Ovary (tissue), 9 donors: ENCODE measurements around the gene DNAJB8. TPM values are rescaled to one million over a fixed set of nuclear protein-coding genes. Genes with fewer than 3 reads are reported as not detected.

Experiments
- DNase-seq, 5 donors: peaks; one replicate each; pipeline ENCODE4 v3.0.0-alpha.2; 2019 to 2020
- H3K27ac ChIP-seq, 2 donors: fragments of 200-600 bp; one replicate each; pipeline versions ENCODE4 v1.5.1 to v1.8.0; 2019 to 2022
- H3K27me3 ChIP-seq: fragments of 200-600 bp; one replicate; pipeline ENCODE4 v1.8.0; 2022
- H3K36me3 ChIP-seq: fragments of 200-600 bp; sonication (generic); one replicate; pipeline ENCODE4 v1.5.1; 2019
- H3K4me1 ChIP-seq: one replicate; pipeline ENCODE4 v1.8.1; 2013; ENCODE audit warnings: mild to moderate bottlenecking, moderate library complexity; ENCODE audit not compliant: insufficient read depth
- H3K4me3 ChIP-seq: fragments of 200-600 bp; sonication (generic); one replicate; pipeline ENCODE4 v1.5.1; 2017
- H3K9me3 ChIP-seq, 2 donors: fragments of 200-600 bp in 1 of 2; sonication (generic) in 1 of 2; one replicate each; pipeline versions ENCODE4 v1.5.1 to v1.8.1; 2013 to 2019; ENCODE audit warnings: mild to moderate bottlenecking in 1 of 2, moderate library complexity in 1 of 2
- EP300 ChIP-seq: sonication (generic); formaldehyde crosslinking; IDR thresholded peaks from one replicate; pipeline ENCODE4 v1.6.1; 2017; ENCODE audit warnings: antibody characterized with exemption
- POLR2A ChIP-seq: fragments of 450-650 bp; IDR thresholded peaks from one replicate; pipeline ENCODE4 v1.6.1; 2017; ENCODE audit warnings: antibody characterized with exemption, mild to moderate bottlenecking, moderate library complexity
- WGBS, 3 donors: extraction: QIAGEN DNeasy Blood & Tissue Kit in 1 of 3; methylation state at CpG; one replicate each; pipeline versions ENCODE4 v1.1.5 to v1.1.7; 2013 to 2017; 5-methylcytosine and 5-hydroxymethylcytosine counted together
- intact Hi-C, 4 donors: fragments of 100-400 bp; cut with DNase I; formaldehyde crosslinking; loops; one replicate each; pipeline versions ENCODE4 v1.11.0 to v1.15.1; 2022 to 2023
- polyA plus RNA-seq, 2 donors: library from polyadenylated mRNA; stranded (reverse); fragments of 200-250 nt in 1 of 2; fragments of 350-450 nt in 1 of 2; fragmentation: Illumina TruSeq in 1 of 2; extraction: RNeasy Lipid Tissue Mini Kit (QIAGEN cat#74804) in 1 of 2; gene quantifications; one replicate each; pipeline ENCODE4 v1.2.3, GENCODE V29; 2013 to 2014
- total RNA-seq, 7 donors: library from RNA; depleted of rRNA in 2 of 7; stranded (reverse); fragments of >200 nt in 2 of 7; fragmentation: NEBNext Ultra II Directional in 3 of 7; extraction: Animal tissue kit (Norgen Biotek cat#: 25700) in 3 of 7; gene quantifications; one replicate each; pipeline versions ENCODE4 v1.1.0 to v1.2.4, GENCODE V29; 2016 to 2023
- TF ChIP-seq, protein P1 (sequence below), 3 donors: fragments of 450-650 bp in 2 of 3; fragments of 200-600 bp in 1 of 3; IDR thresholded peaks; one replicate each; pipeline versions ENCODE4 v1.5.1 to v1.8.0; 2016 to 2022; ENCODE audit warnings: antibody characterized with exemption in 3 of 3, mild to moderate bottlenecking in 1 of 3
- donor health status: DM: no; HTN: no; CAD: no; lungs with moderate emphysema.
- donor health status: DM: no; HTN: no; CAD: no.
- donor health status: Bipolar disorder and iron deficiency.
- donor health status: DM: yes; HTN: yes; CAD: no.
- donor health status: DM: no; HTN: no; CAD: no.
- donor health status: DM: yes; HTN: yes; CAD: no.

The DNAJB8 gene
- total and polyA plus RNA-seq, 9 donors, result not detected

GRCh38 chr3:128446821-128447220, 19.9 kb downstream of the DNAJB8 start:
- WGBS, 3 donors, result 85 to 92% (median 89%) methylated on average over 1 of the region's 1 CpG
- intact Hi-C loops, result loop anchor here in 1 of 4 donors (5.0 kb wide), 1 partner anchor 140 kb away; no protein-coding TSS in a partner anchor
- Histone ChIP-seq H3K4me3 (no peak overlapping the region), H3K27me3 (no peaks in the 10 kb centered on the region), H3K27ac (no peak overlapping the region), H3K36me3 (no peaks in the 10 kb centered on the region), H3K4me1 (no peaks in the 10 kb centered on the region), H3K9me3 (no peaks in the 10 kb centered on the region)
- no peak for TF ChIP-seq EP300
- no peak for TF ChIP-seq POLR2A
- TF ChIP-seq, protein P1, sequence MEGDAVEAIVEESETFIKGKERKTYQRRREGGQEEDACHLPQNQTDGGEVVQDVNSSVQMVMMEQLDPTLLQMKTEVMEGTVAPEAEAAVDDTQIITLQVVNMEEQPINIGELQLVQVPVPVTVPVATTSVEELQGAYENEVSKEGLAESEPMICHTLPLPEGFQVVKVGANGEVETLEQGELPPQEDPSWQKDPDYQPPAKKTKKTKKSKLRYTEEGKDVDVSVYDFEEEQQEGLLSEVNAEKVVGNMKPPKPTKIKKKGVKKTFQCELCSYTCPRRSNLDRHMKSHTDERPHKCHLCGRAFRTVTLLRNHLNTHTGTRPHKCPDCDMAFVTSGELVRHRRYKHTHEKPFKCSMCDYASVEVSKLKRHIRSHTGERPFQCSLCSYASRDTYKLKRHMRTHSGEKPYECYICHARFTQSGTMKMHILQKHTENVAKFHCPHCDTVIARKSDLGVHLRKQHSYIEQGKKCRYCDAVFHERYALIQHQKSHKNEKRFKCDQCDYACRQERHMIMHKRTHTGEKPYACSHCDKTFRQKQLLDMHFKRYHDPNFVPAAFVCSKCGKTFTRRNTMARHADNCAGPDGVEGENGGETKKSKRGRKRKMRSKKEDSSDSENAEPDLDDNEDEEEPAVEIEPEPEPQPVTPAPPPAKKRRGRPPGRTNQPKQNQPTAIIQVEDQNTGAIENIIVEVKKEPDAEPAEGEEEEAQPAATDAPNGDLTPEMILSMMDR (IDR thresholded peaks at IDR 0.05), result no peak
- DNase-seq, result no peak

DNA sequence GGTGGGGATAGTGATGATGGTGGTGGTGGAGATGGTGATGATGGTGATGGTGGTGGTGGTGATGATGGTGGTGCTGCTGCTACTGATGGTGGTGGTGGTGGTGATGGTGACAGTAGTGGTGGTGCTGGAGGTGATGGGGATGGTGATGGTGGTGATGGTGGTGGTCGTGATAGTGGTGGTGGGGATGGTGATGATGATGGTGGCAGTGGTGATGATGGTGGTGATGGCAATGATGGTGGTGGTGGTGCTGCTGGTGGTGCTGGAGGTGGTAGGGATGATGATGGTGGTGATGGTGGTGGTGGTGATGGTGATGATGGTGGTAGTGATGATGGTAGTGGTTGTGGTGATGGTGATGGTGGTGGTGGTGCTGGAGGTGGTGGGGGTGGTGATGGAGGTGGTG, 21.3 kb downstream of the DNAJB8 start:
- WGBS, 3 donors, result 90 to 92% (median 91%) methylated on average over 1 of the region's 1 CpG
- TF ChIP-seq POLR2A (no peak), EP300 (no peak)
- TF ChIP-seq, protein P1 (IDR thresholded peaks at IDR 0.05), result no peak
- intact Hi-C loops, result loop anchor here in 1 of 4 donors (5.0 kb wide), 1 partner anchor 142 kb away; no protein-coding TSS in a partner anchor

GRCh38 chr3:128443771-128444170, 22.9 kb downstream of the DNAJB8 start:
- WGBS, 3 donors, result 58 to 69% (median 67%) methylated on average over 3 of the region's 3 CpGs
- intact Hi-C loops, result no loop called here
- no peaks in the 10 kb centered on the region for H3K27me3 ChIP-seq

More for the DNA sequence above, 21.3 kb downstream of the DNAJB8 start:
- Histone ChIP-seq H3K27me3 (no peaks in the 10 kb centered on the region), H3K27ac (no peak overlapping the region), H3K36me3 (no peaks in the 10 kb centered on the region), H3K4me3 (no peak overlapping the region), H3K9me3 (no peaks in the 10 kb centered on the region), H3K4me1 (no peaks in the 10 kb centered on the region)
- DNase-seq, result no peak

GRCh38 chr3:128442949-128443348, 23.7 kb downstream of the DNAJB8 start:
- Histone ChIP-seq H3K9me3 (no peaks in the 10 kb centered on the region), H3K4me3 (no peak overlapping the region), H3K4me1 (no peaks in the 10 kb centered on the region), H3K27me3 (no peaks in the 10 kb centered on the region), H3K36me3 (no peaks in the 10 kb centered on the region), H3K27ac (no peak overlapping the region)
- no peak for TF ChIP-seq EP300
- 72 to 80% (median 77%) methylated on average over 6 of the region's 6 CpGs for WGBS, 3 donors
- no peak for DNase-seq
- intact Hi-C loops, result no loop called here

More at GRCh38 chr3:128443771-128444170, 22.9 kb downstream of the DNAJB8 start:
- no peaks in the 10 kb centered on the region for H3K36me3 ChIP-seq
- no peaks in the 10 kb centered on the region for H3K4me1 ChIP-seq
- no peak overlapping the region for H3K4me3 ChIP-seq
- no peak for DNase-seq
- TF ChIP-seq POLR2A, result no peak
- no peaks in the 10 kb centered on the region for H3K9me3 ChIP-seq
- no peak overlapping the region for H3K27ac ChIP-seq

- Histone ChIP-seq H3K9me3 (no peaks in the 10 kb centered on the region), H3K36me3 (no peaks in the 10 kb centered on the region), H3K4me1 (no peaks in the 10 kb centered on the region), H3K27me3 (no peaks in the 10 kb centered on the region), H3K4me3 (no peak overlapping the region), H3K27ac (no peak overlapping the region)
- DNase-seq, result no peak
- intact Hi-C loops, result no loop called here
- WGBS, 3 donors, result 78 to 85% (median 85%) methylated on average over 7 of the region's 7 CpGs
- TF ChIP-seq EP300 (no peak), POLR2A (no peak)
- TF ChIP-seq, protein P1 (IDR thresholded peaks at IDR 0.05), result no peak
Observed at GRCh38 chr3:128442070-128442469, 24.6 kb downstream of the DNAJB8 start.
